NCI-H345 treated with DMSO at 0.1 percent for 48 hours (cell line): ENCODE data around the gene GLDC.
"Not testable (repeated sequence)": the region's sequence is repeated elsewhere in the genome, so short reads cannot be mapped to it uniquely, and the experiment has no call there.

ENCODE experiments used
- DNase-seq: peaks from one replicate; lab custom pipeline; 2025; ENCODE audit not compliant: unreplicated experiment; lab: John Stamatoyannopoulos, UW

Gene GLDC

DNA sequence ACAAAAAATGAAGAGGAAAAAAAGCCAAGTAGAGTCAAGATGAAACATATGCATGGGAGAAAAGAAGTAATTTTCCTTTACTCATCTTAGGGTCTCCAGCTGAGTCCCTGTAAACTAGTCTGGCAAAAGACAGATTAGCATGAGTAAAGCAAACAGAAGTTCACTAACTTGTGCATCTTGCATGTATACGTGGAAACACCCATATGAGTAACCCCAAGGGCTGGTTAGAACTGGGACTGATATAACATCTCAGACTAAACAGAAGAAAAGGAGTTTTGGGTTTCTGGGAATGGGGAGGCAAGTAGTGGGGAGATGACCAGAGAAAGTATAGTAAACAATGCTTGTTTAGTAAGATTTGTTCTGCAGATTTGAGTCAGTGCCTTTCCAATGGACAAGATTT is 20.1 kb upstream of the GLDC start:
- no peak for DNase-seq

- DNase-seq = no peak
Measured at GRCh38 chr9:6664204-6664680, 18.7 kb upstream of the GLDC start.

DNA sequence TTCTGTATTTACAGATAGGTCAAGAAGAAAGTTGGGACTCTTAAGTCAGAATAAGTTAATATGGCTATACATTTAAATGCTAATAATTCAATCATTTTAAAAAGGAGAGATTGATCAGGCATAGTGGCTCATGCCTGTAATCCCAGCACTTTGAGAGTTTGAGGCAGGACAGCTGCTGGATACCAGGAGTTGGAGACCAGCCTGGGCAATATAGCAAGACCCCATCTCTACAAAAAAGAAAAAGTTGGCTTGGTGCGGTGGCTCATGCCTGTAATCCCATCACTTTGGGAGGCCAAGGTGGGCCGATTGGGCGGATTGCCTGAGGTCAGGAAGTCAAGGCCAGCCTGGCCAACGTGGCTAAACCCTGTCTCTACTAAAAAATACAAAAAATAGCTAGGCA is 15.0 kb upstream of the GLDC start:
- no peak for DNase-seq

- no peak for DNase-seq
Measured at GRCh38 chr9:6658628-6659353, 13.3 kb upstream of the GLDC start.

GRCh38 chr9:6656614-6657300 is 11.2 kb upstream of the GLDC start:
- no peak for DNase-seq

DNA sequence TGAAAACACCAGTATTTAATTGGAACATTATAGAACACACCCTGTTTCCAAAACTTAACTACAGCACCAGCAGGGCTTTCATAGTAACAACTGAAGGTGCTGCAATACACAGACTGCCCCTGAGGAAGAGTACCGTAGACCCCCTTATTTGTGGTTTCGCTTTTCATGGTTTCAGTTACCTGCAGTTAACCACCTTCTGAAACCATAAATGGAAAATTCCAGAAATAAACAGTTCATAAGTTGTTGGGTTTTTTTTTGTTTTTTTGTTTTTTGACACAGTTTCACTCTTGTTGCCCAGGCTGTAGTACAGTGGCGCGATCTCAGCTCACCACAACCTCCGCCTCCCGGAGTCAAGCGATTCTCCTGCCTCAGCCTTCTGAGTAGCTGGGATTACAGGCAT is 9.5 kb upstream of the GLDC start:
- DNase-seq = no peak

DNA sequence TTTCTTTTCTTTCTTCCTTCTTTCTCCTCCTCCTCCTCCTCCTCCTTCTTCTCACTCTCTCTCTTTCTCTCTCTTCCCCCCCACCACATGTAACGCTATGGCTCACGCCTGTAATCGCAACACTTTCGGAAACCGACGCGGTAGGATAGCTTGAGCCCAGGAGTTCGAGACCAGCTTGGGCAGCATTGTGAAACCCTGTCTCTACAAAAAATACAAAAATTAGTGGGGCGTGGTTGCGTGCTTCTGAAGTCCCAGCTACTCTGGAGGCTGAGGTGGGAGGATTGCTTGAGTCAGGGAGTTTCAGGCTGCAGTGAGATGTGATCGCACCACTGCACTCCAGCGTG is 736 bp upstream of the GLDC start:
- no peak for DNase-seq

GRCh38 chr9:6645105-6645354 is 499 bp downstream of the GLDC start:
- not testable (repeated sequence) for DNase-seq

DNA sequence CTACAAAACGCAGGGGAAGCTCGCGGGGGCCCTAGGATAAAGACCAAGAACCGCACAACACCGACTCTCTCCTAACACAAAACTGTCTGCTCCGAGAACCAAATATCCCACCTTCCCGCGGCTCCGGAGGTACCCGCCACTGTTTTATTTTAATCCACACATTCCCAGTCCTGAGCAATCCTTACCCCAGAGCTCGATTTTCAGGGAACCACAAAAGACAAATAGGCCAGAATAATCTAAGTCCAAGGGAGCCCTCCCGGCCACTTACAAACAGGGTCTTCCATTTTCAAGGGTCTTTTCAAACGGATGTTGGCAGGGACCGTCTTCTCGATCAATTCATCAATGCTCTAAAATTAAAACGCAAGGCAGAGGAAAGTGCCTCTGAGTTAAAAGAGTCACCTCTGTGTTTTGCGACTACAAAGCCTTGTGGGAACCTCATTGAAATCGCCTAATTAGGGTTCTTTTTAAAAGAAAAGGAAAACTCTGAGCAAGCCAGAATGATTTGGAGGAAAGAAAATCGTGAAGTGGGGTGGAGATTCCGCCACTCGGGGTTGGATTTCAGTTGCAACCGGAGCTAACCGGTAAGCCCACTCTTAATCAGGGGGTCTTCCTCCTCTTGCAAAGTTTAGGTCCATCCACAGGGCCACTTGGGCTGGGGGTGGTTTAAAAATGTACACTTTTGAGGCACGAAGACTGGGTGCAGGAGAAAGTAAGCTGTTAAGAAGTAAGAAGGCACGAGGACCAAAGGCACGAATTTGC is 1.0 kb downstream of the GLDC start:
- DNase-seq = no peak

GRCh38 chr9:6641961-6642360 is 3.6 kb downstream of the GLDC start:
- DNase-seq = no peak

- DNase-seq = no peak
Measured at GRCh38 chr9:6641561-6641960, 4.0 kb downstream of the GLDC start.

GRCh38 chr9:6641056-6641455 is 4.5 kb downstream of the GLDC start:
- DNase-seq = no peak

DNA sequence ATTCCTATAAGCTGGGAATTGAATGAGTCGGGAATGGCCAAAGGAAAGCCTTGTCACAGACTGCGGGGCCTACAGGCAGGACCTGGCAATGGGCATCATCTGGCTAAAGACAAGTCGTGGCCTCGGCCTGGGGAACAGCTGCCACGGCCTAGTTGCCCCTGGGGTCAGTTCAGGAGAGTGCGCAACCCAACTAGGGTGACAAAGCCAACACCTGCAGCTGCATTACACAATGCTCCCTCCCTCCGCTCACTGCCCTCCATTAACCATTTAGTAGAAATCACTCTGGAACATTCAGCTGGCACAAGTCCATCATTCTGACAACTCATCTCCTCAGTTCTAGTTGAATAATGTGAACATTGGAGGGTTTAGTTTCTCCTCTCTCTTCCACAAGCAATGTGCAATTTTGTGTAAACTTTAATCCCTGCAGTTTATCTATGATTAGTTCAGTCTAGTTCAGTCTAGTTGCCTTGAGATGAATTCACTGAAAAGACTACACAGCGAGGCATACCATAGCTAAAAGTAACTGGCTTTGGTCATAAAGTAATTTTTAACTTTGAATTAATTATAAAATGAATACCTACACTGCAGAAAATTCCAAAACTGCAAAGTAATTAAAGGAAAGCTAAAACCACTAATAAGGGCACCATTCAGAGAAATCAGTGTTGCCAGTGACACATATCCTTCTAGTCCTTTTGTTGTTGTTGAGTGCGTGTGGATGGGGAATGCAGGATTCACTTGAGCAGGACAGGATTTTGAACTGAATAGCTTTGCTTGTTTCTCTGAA is 5.1 kb downstream of the GLDC start:
- DNase-seq = no peak

GRCh38 chr9:6639622-6640021 is 5.9 kb downstream of the GLDC start:
- no peak for DNase-seq

- no peak for DNase-seq
Measured at GRCh38 chr9:6634444-6634843, 11.1 kb downstream of the GLDC start.

DNA sequence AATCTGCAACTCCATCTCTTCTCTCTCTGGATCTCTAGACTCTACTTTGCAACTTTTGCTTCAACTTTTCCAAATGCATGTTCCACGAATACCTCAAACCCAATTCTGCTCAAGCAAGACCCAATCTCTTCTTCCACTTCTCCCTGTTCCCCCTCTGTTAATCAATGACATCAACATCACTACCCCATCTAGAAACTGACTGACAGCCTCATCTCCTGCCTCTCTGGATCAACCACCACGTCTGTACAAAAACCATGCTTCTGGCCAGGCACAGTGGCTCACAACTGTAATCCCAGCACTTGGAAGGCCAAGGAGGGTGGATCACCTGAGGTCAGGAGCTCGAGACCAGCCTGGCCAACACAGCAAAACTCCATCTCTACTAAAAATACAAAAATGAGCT is 12.2 kb downstream of the GLDC start:
- DNase-seq = no peak

- DNase-seq = no peak
Measured at GRCh38 chr9:6632516-6633183, 12.9 kb downstream of the GLDC start.

DNA sequence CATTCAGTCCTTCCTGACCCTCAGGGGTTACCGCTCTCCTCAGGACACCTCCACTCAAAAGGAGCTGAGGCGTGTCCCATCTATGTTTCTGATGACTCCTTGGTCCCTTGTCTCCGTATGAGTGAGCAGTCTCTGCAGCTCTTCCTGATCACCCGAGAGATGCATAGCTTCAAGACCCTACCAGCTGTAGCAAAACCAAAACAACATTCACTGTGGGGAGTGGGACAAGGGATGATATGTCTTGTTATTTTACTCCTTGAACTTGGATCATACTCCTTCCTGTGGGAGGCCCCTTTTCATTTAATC is 14.4 kb downstream of the GLDC start:
- DNase-seq = no peak

DNA sequence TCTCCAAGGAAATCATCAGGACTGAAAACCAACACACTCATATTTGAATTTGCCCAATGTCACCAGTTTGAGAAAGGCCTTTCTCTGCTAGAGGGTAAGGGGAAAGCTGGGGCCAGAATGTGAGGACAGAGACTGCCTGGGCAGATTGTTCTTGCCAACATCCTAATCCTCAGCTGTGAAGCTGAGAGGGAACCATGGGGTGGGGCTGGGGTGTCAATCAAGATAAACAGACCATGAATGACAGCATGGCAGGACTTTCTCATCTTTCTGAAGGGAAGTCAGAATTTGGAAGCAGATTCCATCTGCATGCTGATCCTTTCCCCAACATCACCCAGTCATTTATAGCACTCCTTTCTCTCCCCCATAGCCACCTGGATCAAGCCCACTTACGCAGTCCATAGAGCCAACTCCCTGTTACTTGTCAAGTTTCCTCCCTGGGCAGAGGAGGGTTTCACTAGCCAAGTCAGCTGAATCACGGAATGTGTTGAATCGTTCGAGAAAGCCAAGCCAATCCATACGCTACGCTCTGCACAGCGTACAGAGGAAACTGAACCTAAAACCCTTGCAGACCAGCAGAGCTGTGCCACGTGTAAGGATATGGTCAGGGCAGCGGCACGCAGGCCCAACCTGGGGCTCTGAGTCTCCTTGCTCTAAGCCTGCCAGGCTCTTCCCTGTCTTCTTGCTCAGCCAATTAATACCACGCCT is 14.9 kb downstream of the GLDC start:
- no peak for DNase-seq

DNA sequence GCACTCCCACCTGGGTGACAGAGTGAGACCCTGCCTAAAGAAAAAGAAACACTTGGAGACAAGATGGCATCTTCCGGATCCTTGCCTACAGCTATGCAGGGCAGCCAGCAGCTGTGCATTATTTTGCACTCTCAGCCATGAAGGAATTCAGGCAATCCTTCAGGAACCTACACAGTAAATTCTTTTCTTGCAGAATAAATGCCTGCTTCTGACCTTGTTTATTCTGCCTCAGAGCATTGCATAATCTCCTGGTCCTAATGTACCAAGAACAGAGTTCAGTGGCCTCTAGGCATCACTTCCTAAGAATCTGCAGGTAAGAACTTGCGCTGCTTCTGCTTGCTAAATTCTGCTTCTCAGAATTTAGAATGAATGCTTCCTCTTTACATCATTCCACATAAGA is 16.8 kb downstream of the GLDC start:
- no peak for DNase-seq

GRCh38 chr9:6625363-6625762 is 20.2 kb downstream of the GLDC start:
- DNase-seq = no peak
